HG02870 (cell line): Measurements from ENCODE around the gene SHC2.
"Not testable (repeated sequence)": the region's sequence is repeated elsewhere in the genome, so short reads cannot be mapped to it uniquely, and the experiment has no call there.

Source experiments
- ATAC-seq: cut with Tn5 transposase; IDR thresholded peaks from one replicate; pipeline ENCODE4 v1.9.1; 2021; ENCODE audit warnings: mild to moderate bottlenecking, moderate library complexity; ENCODE audit not compliant: unreplicated experiment

SHC2 gene

DNA sequence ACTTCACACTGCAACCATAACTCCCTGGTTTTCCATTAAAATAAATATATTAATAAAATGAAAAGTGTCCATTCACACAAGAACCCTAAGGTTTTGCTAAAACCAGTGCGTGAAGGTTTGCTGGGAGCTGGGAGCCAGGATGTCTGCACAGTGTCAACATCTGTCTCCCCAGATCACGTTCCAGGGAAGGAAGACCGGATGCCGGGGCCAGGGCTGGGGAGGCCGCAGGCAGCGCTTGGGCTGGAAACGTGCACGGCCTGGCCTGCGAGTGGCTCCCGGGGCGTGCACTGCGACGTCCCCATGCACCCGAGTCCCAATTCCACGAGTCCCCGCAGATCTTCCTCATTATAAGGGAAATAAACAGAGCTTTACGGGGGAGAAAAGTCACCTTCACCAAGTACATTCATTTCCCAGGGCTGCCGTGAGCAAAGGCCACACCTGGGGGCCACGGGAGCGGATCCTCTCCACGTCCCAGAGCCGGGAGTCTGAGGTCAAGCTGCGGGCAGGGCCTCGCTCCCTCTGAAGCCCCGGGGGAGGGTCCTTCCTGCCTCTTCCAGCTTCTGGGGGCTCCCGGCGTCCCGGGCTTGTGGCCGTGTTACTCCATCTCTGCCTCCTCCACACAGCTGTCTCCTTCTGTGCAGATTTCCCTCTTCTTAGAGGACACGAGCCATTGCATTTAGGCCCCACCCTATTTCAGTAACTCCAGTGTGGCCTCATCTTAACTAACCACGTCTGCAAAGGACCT, 12.8 kb downstream of the SHC2 start:
- ATAC-seq, result no peak

GRCh38 chr19:447064-447426, 13.8 kb downstream of the SHC2 start:
- ATAC-seq, result no peak

DNA sequence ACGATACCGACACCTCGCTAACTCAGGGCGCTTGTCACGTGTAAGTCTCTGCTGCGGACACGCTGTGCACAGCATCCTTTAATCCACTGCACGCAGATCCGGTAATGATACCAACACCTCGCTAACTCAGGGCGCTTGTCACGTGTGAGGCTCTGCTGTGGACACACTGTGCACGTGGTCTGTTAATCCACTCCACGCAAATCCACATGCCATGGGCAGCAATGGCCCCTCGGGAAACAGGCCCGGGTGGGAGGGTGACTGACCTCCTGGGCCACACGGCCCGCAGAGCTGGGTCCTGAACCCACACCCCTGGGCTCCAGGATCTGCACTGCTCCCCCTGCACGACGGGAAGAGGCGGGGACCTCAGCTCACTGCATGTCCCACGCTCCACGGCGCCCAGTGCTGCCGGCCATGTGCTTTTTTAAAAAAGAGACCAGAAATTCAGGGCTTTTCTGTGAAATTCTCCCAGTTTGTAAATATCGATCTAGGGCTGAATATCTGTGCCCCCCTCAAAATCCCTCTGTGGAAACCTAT, 16.1 kb downstream of the SHC2 start:
- ATAC-seq, result no peak

- no peak for ATAC-seq
These were observed 17.8 kb downstream of the SHC2 start for GRCh38 chr19:443005-443404.

DNA sequence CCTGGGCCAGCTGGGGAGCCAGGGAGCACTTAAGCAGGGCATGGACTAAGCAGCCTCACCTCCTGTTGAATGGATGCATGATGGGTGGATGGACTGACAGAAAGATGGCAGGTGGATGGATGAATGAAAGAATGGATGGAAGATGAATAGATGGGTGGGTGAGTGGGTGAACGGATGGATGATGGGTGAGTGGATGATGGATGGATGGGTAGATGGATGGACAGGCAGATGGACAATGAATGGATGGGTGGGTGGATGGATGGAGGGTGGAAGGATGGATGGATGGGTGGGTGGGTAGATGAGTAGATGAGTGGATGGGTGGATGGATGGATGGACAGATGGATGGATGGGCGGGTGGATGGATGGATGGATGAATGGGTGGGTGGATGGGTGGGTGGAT, 18.7 kb downstream of the SHC2 start:
- ATAC-seq, result no peak

DNA sequence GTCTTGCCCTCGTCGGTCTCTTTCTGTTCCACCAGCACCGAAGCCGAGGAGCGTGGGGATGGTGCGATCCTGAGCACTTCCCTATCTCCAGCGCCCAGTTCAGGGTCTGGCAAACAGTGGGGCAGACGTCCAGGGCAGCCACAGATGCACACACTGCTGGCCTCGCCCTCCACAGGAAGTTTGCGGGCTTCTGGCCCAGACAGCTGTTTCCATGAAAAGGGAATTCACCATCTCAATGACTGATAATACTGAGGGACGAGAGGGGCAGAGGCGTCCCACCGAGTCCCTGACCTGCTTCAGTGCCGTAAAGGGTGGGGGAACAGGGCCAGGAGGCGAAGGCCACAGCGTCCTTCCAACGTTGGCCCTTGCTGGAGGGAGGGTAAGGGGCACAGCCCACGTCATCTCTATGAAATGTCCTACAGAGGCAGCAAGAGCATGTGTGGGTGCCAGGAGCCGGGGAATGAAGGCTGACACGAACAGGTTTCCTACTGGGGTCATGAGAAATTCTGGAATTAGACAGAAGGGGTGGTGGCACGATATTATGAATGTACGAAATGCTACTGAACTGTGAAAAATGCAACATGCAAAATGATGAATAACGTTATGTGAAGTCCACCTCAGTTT, 19.5 kb downstream of the SHC2 start:
- no peak for ATAC-seq

GRCh38 chr19:440391-441212, 20.2 kb downstream of the SHC2 start:
- no peak for ATAC-seq

DNA sequence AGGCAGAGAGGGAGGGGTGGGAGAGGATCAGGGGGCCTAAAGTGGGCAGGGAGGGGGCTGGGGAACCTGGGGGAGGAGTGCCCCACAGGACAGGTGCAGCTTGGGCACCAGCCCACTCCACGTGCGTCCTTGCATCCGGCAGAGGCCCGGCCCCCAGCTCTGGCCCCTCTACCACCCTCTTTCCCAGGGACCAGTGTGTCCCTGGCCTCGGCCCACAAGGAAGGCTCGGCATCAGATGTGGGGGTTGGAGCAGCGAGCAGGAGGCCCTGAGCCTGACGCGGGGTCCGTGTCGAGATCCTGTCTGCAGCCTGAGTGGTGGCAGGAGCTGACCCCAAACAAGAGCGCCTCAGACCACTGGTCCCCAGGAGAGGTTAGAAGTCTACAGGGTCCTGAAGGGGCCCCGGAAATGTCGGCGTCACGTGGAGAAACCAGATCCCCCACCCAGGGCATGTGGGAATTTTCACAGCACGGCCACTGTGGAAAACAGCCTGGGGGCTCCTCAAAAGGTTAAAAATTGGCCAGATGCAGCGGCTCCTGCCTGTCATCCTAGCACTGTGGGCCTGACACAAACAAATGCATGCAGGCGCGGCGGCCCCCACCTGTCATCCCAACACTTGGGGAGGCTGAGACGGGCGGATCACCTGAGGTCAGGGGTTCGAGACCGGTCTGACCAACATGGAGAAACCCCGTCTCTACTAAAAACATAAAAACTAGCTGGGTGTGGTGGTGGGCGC, 21.5 kb downstream of the SHC2 start:
- no peak for ATAC-seq

GRCh38 chr19:438416-438958, 22.3 kb downstream of the SHC2 start:
- ATAC-seq, result no peak

DNA sequence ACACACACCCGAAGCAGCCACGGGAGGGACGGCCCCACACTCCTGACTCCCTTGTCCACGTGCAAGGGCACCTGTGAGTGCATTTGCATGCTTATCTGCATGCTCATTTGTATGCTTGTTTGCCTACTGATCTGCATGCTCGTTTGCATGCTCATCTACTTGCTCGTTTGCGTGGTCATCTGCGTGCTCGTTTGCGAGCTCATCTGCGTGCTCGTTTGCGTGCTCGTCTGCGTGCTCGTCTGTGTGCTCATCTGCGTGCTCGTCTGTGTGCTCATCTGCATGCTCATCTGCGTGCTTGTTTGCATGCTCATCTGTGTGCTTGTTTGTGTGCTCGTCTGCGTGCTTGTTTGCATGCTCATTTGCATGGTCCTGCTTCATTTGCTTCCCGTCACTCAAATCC, 23.8 kb downstream of the SHC2 start:
- no peak for ATAC-seq

DNA sequence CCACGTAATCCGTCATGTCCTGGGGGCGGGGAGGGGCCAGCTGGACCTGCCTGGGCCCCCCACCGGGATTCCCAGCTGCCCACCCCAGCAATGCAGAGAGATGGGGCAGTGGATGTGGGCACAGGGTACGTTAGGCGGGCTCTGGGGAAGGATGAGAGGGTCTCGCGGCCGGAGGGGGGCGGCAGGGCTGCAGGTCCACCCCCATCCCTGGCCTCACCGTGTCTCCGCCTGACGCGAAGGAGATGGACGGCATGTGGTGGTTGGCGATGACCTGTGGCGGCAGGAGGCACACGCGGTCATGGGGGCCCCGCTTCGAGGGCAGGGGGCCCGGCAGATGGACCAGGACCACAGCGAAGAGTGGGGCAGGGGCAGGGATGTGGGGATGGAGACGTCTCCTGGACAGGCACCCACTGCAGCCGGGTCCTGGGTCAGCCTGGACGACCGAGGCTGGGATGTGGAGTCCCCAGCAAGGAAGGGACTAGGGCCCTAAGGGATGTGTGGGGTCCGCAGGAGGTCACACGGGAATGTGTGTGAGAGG, 24.4 kb downstream of the SHC2 start:
- ATAC-seq, result no peak

DNA sequence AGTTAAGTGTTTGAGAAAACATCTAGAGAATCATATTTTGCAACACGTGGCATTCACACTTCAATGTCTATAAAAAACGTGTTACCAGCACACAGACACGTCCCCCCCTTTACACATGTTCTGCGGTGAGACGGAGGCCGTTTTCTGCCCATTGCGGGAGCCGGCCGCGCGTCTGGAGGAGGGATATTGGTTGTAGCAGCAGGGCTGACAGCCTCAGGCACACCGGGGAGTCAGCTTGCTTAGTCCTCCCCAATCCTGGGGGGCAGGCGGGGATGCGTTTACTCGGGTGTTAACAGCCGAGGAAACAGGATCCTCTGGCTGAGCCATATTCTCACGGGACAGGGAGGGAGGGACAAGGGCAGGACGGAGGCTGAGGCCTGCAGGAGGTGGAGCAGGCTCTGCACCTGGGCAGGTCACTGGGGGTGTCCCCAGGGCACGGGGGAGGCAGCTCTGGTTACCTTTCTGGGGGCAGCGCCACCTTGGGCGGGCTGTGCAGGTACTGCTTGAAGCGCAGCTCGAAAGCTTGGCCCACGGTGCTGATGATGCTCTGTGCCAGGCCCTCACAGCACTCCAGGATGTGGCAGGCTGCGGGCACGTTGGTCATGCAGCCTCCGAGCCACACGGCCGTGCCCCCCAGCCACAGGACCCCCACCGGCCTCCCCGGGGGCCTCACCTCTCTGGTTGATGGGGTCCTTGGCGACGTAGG, 25.0 kb downstream of the SHC2 start:
- ATAC-seq, result no peak

DNA sequence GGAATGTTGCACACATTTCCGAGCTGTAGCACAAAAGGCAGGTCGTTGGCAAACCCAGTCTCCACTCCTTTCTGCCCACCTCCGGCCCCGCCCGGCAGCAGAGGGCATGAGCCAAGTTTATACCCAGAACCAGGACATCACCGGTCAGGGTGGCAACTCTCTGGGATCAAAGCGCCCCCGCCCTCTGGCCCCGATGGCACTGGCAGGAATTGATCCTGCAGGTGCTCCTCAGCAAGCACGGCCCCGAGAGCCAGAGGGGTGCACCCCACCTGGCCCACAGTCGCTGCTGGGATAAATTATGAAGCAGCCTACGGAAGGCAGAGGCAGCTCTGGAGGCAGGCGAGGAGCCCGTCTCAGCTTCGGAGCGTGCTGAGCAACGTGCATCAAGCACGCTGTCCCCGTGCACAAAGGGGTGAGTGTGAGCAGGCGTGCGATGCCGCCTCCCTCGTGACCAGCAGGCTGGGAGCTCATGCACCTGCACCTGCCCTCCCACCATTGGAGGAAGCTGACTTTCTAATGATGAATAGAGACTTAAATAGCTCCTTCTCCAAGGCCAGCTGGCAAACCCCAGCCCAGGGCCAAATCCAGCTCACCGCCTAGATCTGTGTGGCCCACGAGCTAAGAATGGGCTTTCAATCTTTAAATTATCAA, 25.7 kb downstream of the SHC2 start:
- no peak for ATAC-seq

DNA sequence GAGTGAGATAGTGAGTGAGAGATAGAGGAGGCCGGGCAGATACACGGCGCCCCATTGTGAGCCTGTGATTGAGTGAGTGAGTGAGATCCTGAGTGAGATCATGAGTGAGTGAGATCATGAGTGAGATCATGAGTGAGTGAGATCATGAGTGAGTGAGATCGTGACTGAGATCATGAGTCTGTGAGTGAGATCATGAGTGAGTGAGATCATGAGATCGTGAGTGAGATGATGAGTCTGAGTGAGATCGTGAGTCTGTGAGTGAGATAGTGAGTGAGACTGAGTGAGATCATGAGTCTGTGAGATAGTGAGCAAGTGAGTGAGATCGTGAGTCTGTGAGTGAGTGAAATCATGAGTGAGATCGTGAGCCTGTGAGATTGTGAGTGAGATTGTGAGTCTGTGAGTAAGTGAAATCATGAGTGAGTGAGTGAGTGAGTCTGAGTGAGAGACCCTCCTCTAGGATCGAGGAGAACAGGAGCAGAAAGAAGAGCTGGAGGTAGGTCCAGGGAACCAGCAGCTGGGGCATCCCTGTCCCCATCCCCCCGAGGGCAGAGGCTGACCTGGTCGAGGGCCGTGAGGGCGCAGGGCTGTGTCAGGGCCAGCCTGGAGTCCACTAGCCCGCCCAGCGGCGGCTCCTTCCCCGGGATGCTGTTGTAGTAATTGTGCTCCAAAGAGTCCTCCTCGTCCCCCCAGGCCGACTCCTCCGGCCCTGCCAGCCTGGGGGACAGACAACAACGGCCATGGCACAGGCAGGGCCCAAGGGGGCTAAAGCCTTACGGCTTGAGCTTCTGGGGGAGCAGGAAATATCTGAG, 26.5 kb downstream of the SHC2 start:
- no peak for ATAC-seq

DNA sequence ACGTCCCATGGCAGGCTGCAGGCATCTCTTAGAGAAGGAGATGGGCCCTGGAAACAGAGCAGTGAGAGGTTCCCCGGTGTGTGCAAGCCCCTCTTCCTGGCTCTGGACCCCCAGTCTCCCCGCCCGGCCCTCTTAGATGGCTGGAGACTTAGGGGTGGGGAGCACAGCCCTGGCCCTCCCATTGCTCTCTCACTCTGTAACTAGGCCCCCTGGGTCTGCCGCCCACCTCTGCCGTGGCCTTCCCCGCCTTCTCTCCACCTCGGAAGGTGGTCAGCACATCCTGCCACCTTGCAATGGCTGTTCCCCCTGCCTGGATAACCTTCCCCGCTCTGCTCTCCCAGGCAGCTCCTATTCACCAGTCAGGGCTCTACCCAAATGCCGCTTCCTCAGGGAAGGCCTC, 30.1 kb downstream of the SHC2 start:
- ATAC-seq, result no peak

DNA sequence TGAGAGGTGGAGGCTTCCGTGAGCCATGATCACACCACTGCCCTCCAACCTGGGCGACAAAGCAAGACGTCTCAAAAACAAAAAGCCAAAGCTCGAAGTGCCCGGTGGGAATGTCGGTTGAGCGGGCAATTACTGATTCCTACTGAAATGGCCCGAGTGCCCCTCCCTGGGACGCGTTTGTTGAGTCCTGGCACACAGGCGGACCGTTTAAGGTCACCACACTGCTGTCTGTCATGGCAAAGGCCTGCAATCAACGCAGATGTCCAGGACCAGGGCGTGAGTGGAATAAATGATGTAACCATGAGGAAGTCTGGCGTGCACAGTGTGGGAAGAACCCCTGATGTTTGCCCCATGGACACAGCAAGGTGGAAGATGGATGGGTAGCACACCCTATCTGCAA, 32.7 kb downstream of the SHC2 start:
- ATAC-seq, result no peak

DNA sequence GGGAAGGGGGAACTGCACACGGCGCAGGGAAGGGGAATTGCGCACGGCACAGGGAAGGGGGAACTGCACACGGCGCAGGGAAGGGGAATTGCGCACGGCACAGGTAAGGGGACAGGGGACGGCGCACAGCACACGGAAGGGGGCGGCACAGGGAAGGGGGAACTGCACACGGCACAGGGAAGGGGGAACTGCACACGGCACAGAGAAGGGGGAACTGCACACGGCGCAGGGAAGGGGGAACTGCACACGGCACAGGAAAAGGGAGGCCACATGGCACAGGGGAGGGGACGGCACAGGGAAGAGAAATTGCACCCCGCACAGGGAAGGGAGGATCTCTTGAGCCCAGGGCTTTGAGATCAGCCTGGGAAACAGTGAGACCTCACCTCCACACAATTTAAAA, 33.2 kb downstream of the SHC2 start:
- ATAC-seq, result not testable (repeated sequence)

- ATAC-seq, result no peak
These were observed 33.9 kb downstream of the SHC2 start for GRCh38 chr19:426725-427445.
